IPS DF 6.9 (cell line): ENCODE measurements around the gene ZNF738.

Source experiments
- DNase-seq: peaks from one replicate; pipeline ENCODE4 v3.0.0-alpha.2; 2013; ENCODE audit warnings: low read depth, low spot score
- H3K27ac ChIP-seq: one replicate; pipeline ENCODE4 v1.5.1; 2013; ENCODE audit warnings: low read length, control low read depth
- H3K27me3 ChIP-seq: 2 replicates; pipeline ENCODE4 v1.6.1; 2013; ENCODE audit warnings: mild to moderate bottlenecking, low read length; ENCODE audit not compliant: control insufficient read depth, insufficient read depth
- H3K36me3 ChIP-seq: 2 replicates; pipeline ENCODE4 v1.6.1; 2013; ENCODE audit warnings: low read length; ENCODE audit not compliant: control insufficient read depth, insufficient read depth
- H3K4me1 ChIP-seq: 2 replicates; pipeline ENCODE4 v1.6.1; 2013; ENCODE audit warnings: low read length; ENCODE audit not compliant: control insufficient read depth, insufficient read depth
- H3K4me3 ChIP-seq: 2 replicates; pipeline ENCODE4 v1.5.1; 2013; ENCODE audit warnings: mild to moderate bottlenecking, low read length
- H3K9me3 ChIP-seq: 2 replicates; pipeline ENCODE4 v1.6.1; 2013; ENCODE audit warnings: low read length, inconsistent platforms; ENCODE audit not compliant: control insufficient read depth, insufficient read depth
- WGBS: extraction: QIAGEN DNeasy Blood & Tissue Kit; methylation state at CpG from one replicate; pipeline ENCODE4 v1.1.7; 2013; ENCODE audit warnings: mixed read lengths, missing lambda C conversion rate; ENCODE audit not compliant: insufficient read length, insufficient coverage; 5-methylcytosine and 5-hydroxymethylcytosine counted together

Gene ZNF738

GRCh38 chr19:21410166-21410565, 51.4 kb downstream of the ZNF738 start:
- WGBS: no CpG with 5 or more reads among the region's 1 CpG
- Histone ChIP-seq H3K4me3 (no peak overlapping the region), H3K36me3 (peaks cover 6% of the 10 kb centered on the region; the same call in 1 of the 2 replicates), H3K9me3 (no peaks in the 10 kb centered on the region), H3K27me3 (no peaks in the 10 kb centered on the region), H3K27ac (no peak overlapping the region), H3K4me1 (no peaks in the 10 kb centered on the region)
- DNase-seq: no peak

- no peak overlapping the region for H3K27ac ChIP-seq
- H3K4me3 ChIP-seq: no peak overlapping the region
- peaks cover 4% of the 10 kb centered on the region for H3K9me3 ChIP-seq
These were observed 63.4 kb downstream of the ZNF738 start for GRCh38 chr19:21422244-21422643.

GRCh38 chr19:21423057-21424041, 64.5 kb downstream of the ZNF738 start:
- Histone ChIP-seq H3K9me3 (peaks cover 4% of the 10 kb centered on the region), H3K27ac (no peak overlapping the region)
- no CpG with 5 or more reads among the region's 1 CpG for WGBS

More at GRCh38 chr19:21422244-21422643, 63.4 kb downstream of the ZNF738 start:
- Histone ChIP-seq H3K27me3 (no peaks in the 10 kb centered on the region), H3K36me3 (peaks cover 2% of the 10 kb centered on the region; the same call in 1 of the 2 replicates), H3K4me1 (no peaks in the 10 kb centered on the region)
- no peak for DNase-seq

More at GRCh38 chr19:21423057-21424041, 64.5 kb downstream of the ZNF738 start:
- no peak for DNase-seq
- Histone ChIP-seq H3K36me3 (peaks cover 2% of the 10 kb centered on the region; the same call in 1 of the 2 replicates), H3K4me3 (no peak overlapping the region), H3K4me1 (no peaks in the 10 kb centered on the region), H3K27me3 (no peaks in the 10 kb centered on the region)
